Astrocyte (in vitro differentiated cells and primary cell): ENCODE data around the gene CIC. TPM values are rescaled to one million over a fixed set of nuclear protein-coding genes. Genes with fewer than 3 reads are reported as not detected.

ENCODE experiments used
- DNase-seq: peaks from one replicate; pipeline ENCODE4 v3.0.0-alpha.2; 2010; ENCODE audit warnings: low read depth
- FAIRE-seq: peaks from 2 replicates; lab custom pipeline; 2011; peaks lifted over from hg19 to GRCh38; lab: Jason Lieb, UNC
- H2AFZ ChIP-seq: 2 replicates; pipeline ENCODE4 v1.6.0; 2012; ENCODE audit warnings: low read depth, low read length, inconsistent platforms
- H3K27ac ChIP-seq: 2 replicates; pipeline ENCODE4 v1.5.1; 2011; ENCODE audit warnings: low read depth, low read length, inconsistent platforms
- H3K27me3 ChIP-seq: 2 replicates; pipeline ENCODE4 v1.6.0; 2011; ENCODE audit warnings: low read length, inconsistent platforms; ENCODE audit not compliant: insufficient read depth
- H3K36me3 ChIP-seq: 2 replicates; pipeline ENCODE4 v1.5.1; 2011; ENCODE audit warnings: low read length, inconsistent platforms; ENCODE audit not compliant: insufficient read depth
- H3K4me1 ChIP-seq: 2 replicates; pipeline ENCODE4 v1.5.1; 2011; ENCODE audit warnings: low read length, inconsistent platforms; ENCODE audit not compliant: insufficient read depth
- H3K4me2 ChIP-seq: 2 replicates; pipeline ENCODE4 v1.6.0; 2012; ENCODE audit warnings: low read length, inconsistent platforms
- H3K4me3 ChIP-seq: 2 replicates; pipeline ENCODE4 v1.5.1; 2011; ENCODE audit warnings: low read depth, mild to moderate bottlenecking, low read length, inconsistent platforms; ENCODE audit not compliant: insufficient read depth
- H3K79me2 ChIP-seq: 2 replicates; pipeline ENCODE4 v1.6.0; 2012; ENCODE audit warnings: mild to moderate bottlenecking, low read length, inconsistent platforms; ENCODE audit not compliant: insufficient read depth
- H3K9ac ChIP-seq: 2 replicates; pipeline ENCODE4 v1.6.0; 2012; ENCODE audit warnings: mild to moderate bottlenecking, low read length, inconsistent platforms
- H3K9me3 ChIP-seq: 2 replicates; pipeline ENCODE4 v1.5.1; 2012; ENCODE audit warnings: low read depth, mild to moderate bottlenecking, low read length, inconsistent platforms; ENCODE audit not compliant: insufficient read depth
- H4K20me1 ChIP-seq: 2 replicates; pipeline ENCODE4 v1.6.0; 2012; ENCODE audit warnings: low read length, inconsistent platforms; ENCODE audit not compliant: insufficient read depth
- H3K27ac Mint-ChIP-seq: one replicate; pipeline ENCODE4 v1.8.0; 2021; ENCODE audit warnings: mild to moderate bottlenecking, mixed read lengths; ENCODE audit not compliant: unreplicated experiment
- H3K27me3 Mint-ChIP-seq: one replicate; pipeline ENCODE4 v1.8.0; 2021; ENCODE audit warnings: low read depth, mixed read lengths; ENCODE audit not compliant: unreplicated experiment
- H3K36me3 Mint-ChIP-seq: one replicate; pipeline ENCODE4 v1.8.0; 2021; ENCODE audit warnings: low read depth, mixed read lengths; ENCODE audit not compliant: unreplicated experiment
- H3K4me1 Mint-ChIP-seq: one replicate; pipeline ENCODE4 v1.8.0; 2021; ENCODE audit warnings: low read depth, mixed read lengths; ENCODE audit not compliant: unreplicated experiment
- H3K4me3 Mint-ChIP-seq: one replicate; pipeline ENCODE4 v1.8.0; 2021; ENCODE audit warnings: mild to moderate bottlenecking, moderate library complexity, mixed read lengths; ENCODE audit not compliant: unreplicated experiment
- H3K9me3 Mint-ChIP-seq: one replicate; pipeline ENCODE4 v1.8.0; 2021; ENCODE audit warnings: mild to moderate bottlenecking, mixed read lengths; ENCODE audit not compliant: unreplicated experiment
- CTCF ChIP-seq: IDR thresholded peaks from 2 replicates; pipeline ENCODE4 v1.5.1; 2011; ENCODE audit warnings: low read depth, mild to moderate bottlenecking, inconsistent platforms, low read length, moderate library complexity; ENCODE audit not compliant: insufficient read depth
- EZH2 ChIP-seq: IDR thresholded peaks from 2 replicates; pipeline ENCODE4 v1.6.1; 2012; ENCODE audit warnings: mild to moderate bottlenecking, low read length, inconsistent platforms; ENCODE audit not compliant: insufficient read depth
- total RNA-seq: library from RNA; stranded (reverse); gene quantifications from 2 replicates; pipeline ENCODE4 v1.2.1, GENCODE V29; 2021

The CIC gene
- total RNA-seq, 1 donor from 2014 or later: 78.5 TPM

GRCh38 chr19:42272535-42272897, 3.5 kb downstream of the CIC start:
- peaks cover 6% of the 10 kb centered on the region for H3K36me3 ChIP-seq
- no peak overlapping the region for H3K27ac Mint-ChIP-seq
- no peak overlapping the region for H2AFZ ChIP-seq
- no peaks in the 10 kb centered on the region for H3K9me3 ChIP-seq
- no peaks in the 10 kb centered on the region for H3K9me3 Mint-ChIP-seq
- DNase-seq: no peak
- H3K27me3 Mint-ChIP-seq: no peaks in the 10 kb centered on the region
- no peak for TF ChIP-seq EZH2
- no peak for TF ChIP-seq CTCF
- H3K9ac ChIP-seq: no peak overlapping the region
- H4K20me1 ChIP-seq: peaks cover 34% of the 10 kb centered on the region
- H3K4me3 Mint-ChIP-seq: no peak overlapping the region
- H3K36me3 Mint-ChIP-seq: peaks cover 14% of the 10 kb centered on the region
- H3K4me3 ChIP-seq: no peak overlapping the region
- no peak overlapping the region for H3K27ac ChIP-seq
- H3K4me1 ChIP-seq: peaks cover 39% of the 10 kb centered on the region
- H3K79me2 ChIP-seq: peaks cover 82% of the 10 kb centered on the region
- no peak overlapping the region for H3K4me2 ChIP-seq
- no peak for FAIRE-seq
- no peaks in the 10 kb centered on the region for H3K27me3 ChIP-seq
- H3K4me1 Mint-ChIP-seq: peaks cover 34% of the 10 kb centered on the region

- Histone ChIP-seq H3K4me1 (peaks cover 40% of the 10 kb centered on the region), H4K20me1 (peaks cover 39% of the 10 kb centered on the region), H3K79me2 (peaks cover 87% of the 10 kb centered on the region), H3K9ac (no peak overlapping the region), H3K9me3 (no peaks in the 10 kb centered on the region), H3K27ac (no peak overlapping the region), H3K4me3 (no peak overlapping the region), H2AFZ (no peak overlapping the region), H3K4me2 (no peak overlapping the region), H3K27me3 (no peaks in the 10 kb centered on the region), H3K36me3 (peaks cover 6% of the 10 kb centered on the region)
- Mint-ChIP-seq H3K27me3 (no peaks in the 10 kb centered on the region), H3K27ac (no peak overlapping the region), H3K9me3 (no peaks in the 10 kb centered on the region), H3K4me3 (no peak overlapping the region), H3K4me1 (peaks cover 33% of the 10 kb centered on the region), H3K36me3 (peaks cover 14% of the 10 kb centered on the region)
- no peak for FAIRE-seq
- no peak for TF ChIP-seq EZH2
- no peak for TF ChIP-seq CTCF
- DNase-seq: no peak
Measured at GRCh38 chr19:42272989-42273406, 3.9 kb downstream of the CIC start.

- no peak for FAIRE-seq
- H3K4me1 Mint-ChIP-seq: peaks cover 38% of the 10 kb centered on the region
- H3K9me3 Mint-ChIP-seq: no peaks in the 10 kb centered on the region
- H3K27me3 Mint-ChIP-seq: no peaks in the 10 kb centered on the region
- Histone ChIP-seq H3K79me2 (peaks cover 92% of the 10 kb centered on the region), H3K4me1 (peaks cover 45% of the 10 kb centered on the region), H4K20me1 (peaks cover 44% of the 10 kb centered on the region), H3K4me2 (no peak overlapping the region), H3K4me3 (no peak overlapping the region), H3K9me3 (no peaks in the 10 kb centered on the region), H3K9ac (no peak overlapping the region), H2AFZ (no peak overlapping the region), H3K27ac (no peak overlapping the region), H3K36me3 (peaks cover 6% of the 10 kb centered on the region), H3K27me3 (no peaks in the 10 kb centered on the region)
- no peak for TF ChIP-seq CTCF
- no peak for TF ChIP-seq EZH2
- DNase-seq: no peak
- no peak overlapping the region for H3K4me3 Mint-ChIP-seq
- no peak overlapping the region for H3K27ac Mint-ChIP-seq
- H3K36me3 Mint-ChIP-seq: peaks cover 17% of the 10 kb centered on the region
Measured at GRCh38 chr19:42273407-42274064, 4.5 kb downstream of the CIC start.
